Common myeloid progenitor, CD34-positive (primary cell): ENCODE data around the gene LIMS1.

Experiments
- CTCF ChIA-PET: fragments of 350-600 bp; sonication (Branson Sonifier 250); formaldehyde crosslinking; loops from one replicate; lab custom pipeline; 2021; ENCODE audit warnings: antibody characterized with exemption; lab: Charles Lee
- POLR2A ChIA-PET: fragments of 350-600 bp; sonication (Branson Sonifier 250); formaldehyde crosslinking; loops from one replicate; lab custom pipeline; 2021; ENCODE audit warnings: antibody characterized with exemption; lab: Charles Lee
- DNase-seq, 3 donors: peaks; one replicate each; pipeline versions ENCODE4 v3.0.0 to v3.0.0-alpha.2; 2013
- H3K27ac ChIP-seq, 2 experiments: 1 replicate in 1 of 2; 2 replicates in 1 of 2; pipeline ENCODE4 v1.7.0; 2013; ENCODE audit warnings: inconsistent platforms in 2 of 2, low read length in 2 of 2, mild to moderate bottlenecking in 2 of 2, low read depth in 1 of 2, moderate library complexity in 1 of 2; ENCODE audit not compliant: severe bottlenecking in 2 of 2, insufficient read depth in 1 of 2, poor library complexity in 1 of 2
- H3K27me3 ChIP-seq, 5 experiments: replicated peaks in 2 of 5; 1 replicate in 3 of 5; 2 replicates in 2 of 5; pipeline versions ENCODE4 v1.6.1 to v1.7.0; 2013; ENCODE audit warnings: low read length in 4 of 5, mild to moderate bottlenecking in 2 of 5, moderate library complexity in 2 of 5, inconsistent platforms in 1 of 5; ENCODE audit not compliant: insufficient read depth in 5 of 5, control insufficient read depth in 4 of 5
- H3K36me3 ChIP-seq, 4 experiments: 1 replicate in 2 of 4; 2 replicates in 2 of 4; pipeline versions ENCODE4 v1.6.1 to v1.7.0; 2013; ENCODE audit warnings: low read length in 3 of 4, control low read depth in 1 of 4, mild to moderate bottlenecking in 1 of 4; ENCODE audit not compliant: control insufficient read depth in 4 of 4, insufficient read depth in 4 of 4
- H3K4me1 ChIP-seq, 4 experiments: 1 replicate in 3 of 4; 2 replicates in 1 of 4; pipeline versions ENCODE4 v1.6.1 to v1.7.1; 2013; ENCODE audit warnings: low read length in 3 of 4, mild to moderate bottlenecking in 3 of 4, control low read depth in 1 of 4, inconsistent platforms in 1 of 4, moderate library complexity in 1 of 4; ENCODE audit not compliant: control insufficient read depth in 4 of 4, insufficient read depth in 4 of 4; ENCODE audit errors: control extremely low read depth in 1 of 4
- H3K4me3 ChIP-seq, 7 experiments: 1 replicate in 4 of 7; 2 replicates in 3 of 7; pipeline versions ENCODE4 v1.5.1 to v1.7.0; 2013; ENCODE audit warnings: mild to moderate bottlenecking in 7 of 7, low read length in 6 of 7, moderate library complexity in 6 of 7, inconsistent platforms in 2 of 7, low read depth in 2 of 7, control low read depth in 1 of 7; ENCODE audit not compliant: insufficient read depth in 4 of 7, control insufficient read depth in 1 of 7; ENCODE audit errors: extremely low read depth in 1 of 7
- H3K9me3 ChIP-seq, 5 experiments: 1 replicate in 4 of 5; 2 replicates in 1 of 5; pipeline versions ENCODE4 v1.6.1 to v1.7.1; 2013; ENCODE audit warnings: low read length in 4 of 5, mild to moderate bottlenecking in 2 of 5, inconsistent platforms in 1 of 5, low read depth in 1 of 5, moderate library complexity in 1 of 5; ENCODE audit not compliant: control insufficient read depth in 4 of 5, insufficient read depth in 2 of 5; ENCODE audit errors: control extremely low read depth in 1 of 5
- WGBS: methylation state at CpG from one replicate; pipeline ENCODE4 v1.1.5; 2013; ENCODE audit not compliant: insufficient coverage; 5-methylcytosine and 5-hydroxymethylcytosine counted together

Gene LIMS1

DNA sequence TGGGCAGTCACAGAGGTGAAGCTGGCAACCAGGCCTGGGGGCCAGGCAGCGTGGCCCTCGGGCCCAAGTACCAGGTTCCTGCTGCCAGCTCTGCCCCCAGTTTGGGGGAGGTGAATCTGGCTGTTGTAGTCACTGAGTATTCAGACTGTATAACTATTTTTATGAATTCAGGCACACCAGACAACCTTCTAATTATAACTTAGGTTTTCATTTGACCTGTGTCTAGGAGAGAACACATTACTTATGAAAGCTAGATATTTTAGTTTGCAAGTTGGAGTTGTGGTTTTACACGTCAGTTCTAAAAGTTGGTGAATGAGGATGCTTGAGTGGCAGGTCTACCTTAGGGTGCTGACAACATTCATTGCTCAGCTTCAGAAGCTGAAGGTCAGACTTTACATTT lies 71.7 kb downstream of the LIMS1 start:
- peaks cover 5 to 64% (median 38%) of the 10 kb centered on the region in 4 experiments for H3K4me1 ChIP-seq
- ChIA-PET POLR2A (interaction anchor here (2.4 kb wide), 1 partner anchor 31 kb away, joined by 10 read pairs; no protein-coding TSS in a partner anchor), CTCF (interaction anchor here (0.6 to 6.0 kb wide), 15 partner anchors 11 to 262 kb away, joined by 3 to 189 read pairs (median 4); no protein-coding TSS in a partner anchor)
- no peak overlapping the region for H3K4me3 ChIP-seq
- 63% methylated on average over 2 of the region's 3 CpGs for WGBS
- H3K27me3 ChIP-seq, result no peaks in the 10 kb centered on the region
- no peaks in the 10 kb centered on the region for H3K9me3 ChIP-seq
- H3K27ac ChIP-seq, result peak overlapping the region in 1 of 2 experiments; percentile 57
- DNase-seq, result no peak
- H3K36me3 ChIP-seq, result peaks cover 0 to 12% (median 3%) of the 10 kb centered on the region in 4 experiments

DNA sequence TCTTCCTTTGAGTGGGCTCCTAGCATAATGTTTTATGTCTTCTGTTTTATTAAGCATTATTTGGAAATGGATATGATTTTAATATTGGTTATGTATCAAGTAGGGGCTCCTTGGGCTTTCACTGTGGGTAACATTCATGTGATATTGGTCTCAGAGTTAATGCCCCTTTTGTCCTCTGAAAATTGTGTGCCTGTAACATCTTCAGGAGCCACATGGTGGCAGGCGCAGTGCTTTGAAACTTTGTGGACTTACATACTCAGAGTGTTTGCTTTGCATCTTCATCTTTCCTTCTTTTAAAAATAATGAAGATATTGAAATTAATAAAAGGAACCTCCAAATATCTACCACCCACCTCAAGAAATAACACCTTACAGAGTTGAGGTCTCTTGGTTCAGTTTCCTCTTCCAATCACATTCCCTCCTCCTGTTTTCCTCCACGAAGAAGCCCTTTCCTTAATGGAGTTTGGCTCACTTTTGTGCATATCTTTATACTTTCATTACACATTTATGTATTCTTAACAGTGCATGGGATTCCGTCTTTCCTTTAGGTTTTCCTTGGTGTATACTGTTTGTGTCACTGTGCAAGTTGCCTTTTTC lies 73.5 kb downstream of the LIMS1 start:
- peaks cover 0 to 18% (median 5%) of the 10 kb centered on the region in 4 experiments for H3K36me3 ChIP-seq
- peaks cover 5 to 75% (median 48%) of the 10 kb centered on the region in 4 experiments for H3K4me1 ChIP-seq
- POLR2A ChIA-PET, result interaction anchor here (2.4 kb wide), 1 partner anchor 29 kb away, joined by 10 read pairs; no protein-coding TSS in a partner anchor
- H3K27ac ChIP-seq, result no peak overlapping the region
- WGBS, result no CpG with 5 or more reads among the region's 3 CpGs
- no peaks in the 10 kb centered on the region for H3K27me3 ChIP-seq
- peak; percentile 64 to 84 (median 81) for DNase-seq
- no peaks in the 10 kb centered on the region for H3K9me3 ChIP-seq
- H3K4me3 ChIP-seq, result no peak overlapping the region
- CTCF ChIA-PET, result interaction anchor here (0.8 to 22.0 kb wide), 8 partner anchors 9 to 94 kb away, joined by 3 to 601 read pairs (median 8); no protein-coding TSS in a partner anchor

DNA sequence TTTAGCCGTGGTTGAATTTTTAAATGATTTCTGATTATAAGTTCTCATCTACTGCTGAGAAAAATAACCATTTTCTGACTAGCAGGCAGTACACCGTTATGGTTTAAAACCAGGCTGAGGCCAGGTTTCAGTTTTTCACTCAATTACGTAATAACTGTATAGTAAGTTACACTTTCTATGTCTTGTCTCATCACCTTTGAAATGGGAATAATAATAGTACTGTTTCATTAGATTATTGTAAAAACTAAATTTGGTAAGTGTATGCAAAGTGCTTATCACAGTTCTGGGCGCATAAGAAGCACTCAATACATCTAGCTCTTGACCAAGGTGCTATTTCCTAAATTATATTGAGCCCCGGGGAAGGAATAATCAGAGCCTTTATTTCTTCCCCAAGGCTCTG lies 76.8 kb downstream of the LIMS1 start:
- POLR2A ChIA-PET, result interaction anchor here (0.7 to 0.9 kb wide), 2 partner anchors 23 to 26 kb away, joined by 3 to 4 read pairs; no protein-coding TSS in a partner anchor
- no CpG with 5 or more reads among the region's 5 CpGs for WGBS
- DNase-seq, result no peak
- Histone ChIP-seq H3K4me1 (peaks cover 11 to 79% (median 57%) of the 10 kb centered on the region in 4 experiments), H3K4me3 (no peak overlapping the region), H3K27ac (no peak overlapping the region), H3K36me3 (peaks cover 0 to 13% (median 6%) of the 10 kb centered on the region in 4 experiments), H3K9me3 (no peaks in the 10 kb centered on the region), H3K27me3 (no peaks in the 10 kb centered on the region)
- CTCF ChIA-PET, result interaction anchor here (1.3 to 22.0 kb wide), 2 partner anchors 8 to 22 kb away, joined by 3 to 601 read pairs; no protein-coding TSS in a partner anchor

DNA sequence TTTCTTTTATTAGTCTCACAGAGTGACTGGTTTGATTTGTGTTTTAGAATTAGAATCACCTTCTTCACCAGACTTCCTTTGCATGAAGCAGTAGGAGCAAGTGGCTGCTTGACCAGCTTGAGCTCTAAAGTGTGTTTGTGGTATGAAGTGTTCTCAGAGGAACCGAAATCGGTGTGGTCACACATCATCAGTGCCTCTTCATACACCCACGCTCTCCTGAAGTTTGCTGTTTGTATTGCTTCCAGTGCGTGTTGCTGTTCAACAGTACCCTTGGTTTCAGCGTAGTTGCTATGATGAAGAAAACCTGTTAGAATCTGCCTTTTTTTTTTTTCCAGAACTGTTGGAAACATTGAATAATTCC lies 77.9 kb downstream of the LIMS1 start:
- H3K9me3 ChIP-seq, result no peaks in the 10 kb centered on the region
- H3K4me3 ChIP-seq, result no peak overlapping the region
- H3K36me3 ChIP-seq, result peaks cover 0 to 13% (median 6%) of the 10 kb centered on the region in 4 experiments
- peak overlapping the region in 1 of 2 experiments; percentile 12 for H3K27ac ChIP-seq
- DNase-seq, result peak in 1 of 3 donors; percentile 59
- H3K27me3 ChIP-seq, result no peaks in the 10 kb centered on the region
- CTCF ChIA-PET, result interaction anchor here (1.3 to 22.0 kb wide), 3 partner anchors 8 to 21 kb away, joined by 4 to 601 read pairs (median 6); no protein-coding TSS in a partner anchor
- peaks cover 17 to 83% (median 61%) of the 10 kb centered on the region in 4 experiments for H3K4me1 ChIP-seq
- 67% methylated on average over 3 of the region's 5 CpGs for WGBS
- POLR2A ChIA-PET, result interaction anchor here (1.6 kb wide), 1 partner anchor 9 kb away, joined by 4 read pairs; no protein-coding TSS in a partner anchor

DNA sequence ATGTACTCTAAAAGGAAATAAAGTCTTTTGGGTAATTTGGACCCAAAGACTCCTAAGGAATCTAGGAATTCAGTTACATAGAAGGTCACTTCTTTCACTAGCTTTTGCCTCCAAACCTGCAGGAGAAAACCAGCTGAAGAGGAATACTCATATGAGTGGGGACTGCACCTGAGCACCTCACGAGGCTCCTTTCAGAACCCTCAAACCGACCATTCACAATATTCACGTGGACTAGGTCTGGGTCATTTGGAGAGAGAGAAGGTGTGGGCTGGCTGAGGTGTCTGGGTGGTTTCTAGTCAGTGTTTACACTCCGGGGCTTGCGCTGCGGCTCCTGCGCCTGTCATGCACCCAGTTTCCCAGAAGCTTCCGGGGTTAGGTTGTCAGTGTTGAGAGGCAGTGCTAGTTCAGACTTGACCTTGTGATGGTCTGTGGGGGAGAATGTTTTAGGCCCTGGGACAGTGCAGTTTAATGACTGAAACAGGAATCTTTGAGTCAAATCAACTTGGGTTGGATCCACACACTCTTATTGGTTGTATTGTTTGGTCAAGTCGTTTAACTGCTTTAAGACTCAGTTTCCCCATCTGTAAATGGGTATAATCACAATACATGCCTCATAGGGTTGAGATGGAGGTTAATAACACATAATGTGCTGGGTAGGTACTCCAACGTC lies 78.4 kb downstream of the LIMS1 start:
- DNase-seq, result no peak
- Histone ChIP-seq H3K4me1 (peaks cover 21 to 85% (median 64%) of the 10 kb centered on the region in 4 experiments), H3K27me3 (no peaks in the 10 kb centered on the region), H3K27ac (peak overlapping the region in 1 of 2 experiments; percentile 12), H3K9me3 (no peaks in the 10 kb centered on the region), H3K36me3 (peaks cover 0 to 13% (median 6%) of the 10 kb centered on the region in 4 experiments), H3K4me3 (no peak overlapping the region)
- ChIA-PET CTCF (interaction anchor here (1.3 to 22.0 kb wide), 3 partner anchors 8 to 21 kb away, joined by 4 to 601 read pairs (median 6); no protein-coding TSS in a partner anchor), POLR2A (interaction anchor here (1.6 kb wide), 1 partner anchor 9 kb away, joined by 4 read pairs; no protein-coding TSS in a partner anchor)
- 96% methylated on average over 4 of the region's 10 CpGs for WGBS

DNA sequence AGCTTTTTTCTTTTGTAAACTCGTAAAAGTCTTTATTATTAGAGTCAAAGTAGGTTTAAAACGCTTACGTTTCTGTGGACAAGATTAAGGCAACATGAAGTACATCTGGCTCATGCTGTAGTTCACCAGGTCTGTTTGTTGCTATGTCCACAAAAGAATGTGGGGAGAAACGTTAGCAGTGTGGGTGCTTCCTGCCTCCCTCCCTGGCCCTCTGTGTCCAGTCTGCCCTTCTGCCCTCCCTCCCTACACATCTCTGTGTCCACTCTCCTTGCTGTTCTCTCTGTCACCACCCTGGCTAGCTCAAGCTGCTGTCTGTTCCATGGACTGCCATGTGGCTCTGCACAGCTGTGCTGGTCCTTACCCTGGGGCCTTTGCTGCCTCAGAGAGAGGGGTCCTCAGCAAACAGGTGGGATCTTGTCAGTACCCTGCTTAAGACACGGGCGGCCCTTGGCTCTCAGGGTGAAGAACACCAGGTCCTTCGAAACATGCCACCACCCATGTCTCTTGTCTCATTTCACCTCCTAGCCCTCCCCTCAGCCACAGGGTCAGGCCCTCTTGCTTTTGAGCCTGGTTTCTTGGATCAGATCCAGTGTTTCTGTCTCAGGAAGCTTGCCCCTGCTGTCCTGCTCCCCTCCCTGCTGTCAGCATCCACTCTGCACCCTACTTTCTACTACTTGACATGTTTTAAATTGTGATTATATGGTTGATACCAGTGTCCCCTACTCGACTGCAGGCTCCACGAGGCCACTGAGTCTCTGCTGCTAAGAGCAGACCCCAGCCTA lies 79.2 kb downstream of the LIMS1 start:
- POLR2A ChIA-PET, result interaction anchor here (1.6 kb wide), 1 partner anchor 8 kb away, joined by 4 read pairs; no protein-coding TSS in a partner anchor
- CTCF ChIA-PET, result interaction anchor here (1.3 to 22.0 kb wide), 3 partner anchors 9 to 20 kb away, joined by 6 to 601 read pairs (median 7); no protein-coding TSS in a partner anchor

More for the DNA sequence above, 79.2 kb downstream of the LIMS1 start:
- Histone ChIP-seq H3K27ac (peak overlapping the region; percentile 3 to 59), H3K36me3 (peaks cover 0 to 13% (median 6%) of the 10 kb centered on the region in 4 experiments), H3K4me1 (peaks cover 26 to 90% (median 70%) of the 10 kb centered on the region in 4 experiments), H3K9me3 (no peaks in the 10 kb centered on the region), H3K27me3 (no peaks in the 10 kb centered on the region), H3K4me3 (no peak overlapping the region)
- WGBS, result 88% methylated on average over 9 of the region's 9 CpGs
- DNase-seq, result no peak
